Activated CD8-positive, alpha-beta T cell treated with anti-CD3 and anti-CD28 coated beads for 36 hours (primary cell): ENCODE data around the gene FAM229B. TPM values are rescaled to one million over a fixed set of nuclear protein-coding genes. Genes with fewer than 3 reads are reported as not detected.

Experiments
- ATAC-seq: fragments of 200-7000 bp; cut with Tn5 transposase; one replicate; pipeline ENCODE4 v1.10.0; 2021; ENCODE audit warnings: mild to moderate bottlenecking, moderate library complexity
- CTCF ChIA-PET: fragments of 350-600 bp; sonication (Branson Sonifier 250); formaldehyde crosslinking; loops from one replicate; lab custom pipeline; 2021; ENCODE audit warnings: antibody characterized with exemption; lab: Charles Lee
- POLR2A ChIA-PET: fragments of 350-600 bp; sonication (Branson Sonifier 250); formaldehyde crosslinking; loops from one replicate; lab custom pipeline; 2021; ENCODE audit warnings: antibody characterized with exemption; lab: Charles Lee
- DNase-seq: peaks from one replicate; pipeline ENCODE4 v3.0.0-alpha.2; 2020
- H3K27ac Mint-ChIP-seq: one replicate; pipeline ENCODE4 v1.8.0; 2021; ENCODE audit warnings: mild to moderate bottlenecking, mixed read lengths
- H3K27me3 Mint-ChIP-seq: one replicate; pipeline ENCODE4 v1.8.0; 2021; ENCODE audit warnings: mixed read lengths
- H3K36me3 Mint-ChIP-seq: one replicate; pipeline ENCODE4 v1.8.0; 2021; ENCODE audit warnings: low read depth, mixed read lengths
- H3K4me1 Mint-ChIP-seq: one replicate; pipeline ENCODE4 v1.8.0; 2021; ENCODE audit warnings: low read depth, mixed read lengths
- H3K4me3 Mint-ChIP-seq: one replicate; pipeline ENCODE4 v1.8.0; 2021; ENCODE audit warnings: mild to moderate bottlenecking, moderate library complexity, mixed read lengths
- H3K9me3 Mint-ChIP-seq: one replicate; pipeline ENCODE4 v1.8.0; 2021; ENCODE audit warnings: mixed read lengths
- CTCF ChIP-seq: fragments of 200-600 bp; IDR thresholded peaks from one replicate; pipeline ENCODE4 v1.8.0; 2022; ENCODE audit warnings: antibody characterized with exemption, mild to moderate bottlenecking
- intact Hi-C: fragments of 100-400 bp; cut with micrococcal nuclease; formaldehyde crosslinking; loops from one replicate; pipeline ENCODE4 v1.10.0; 2022
- total RNA-seq, 2 experiments: library from RNA; stranded (reverse); gene quantifications; one replicate each; pipeline ENCODE4 v1.2.3, GENCODE V29; 2021

FAM229B gene
- total RNA-seq, 2 experiments from 2014 or later: 7.6 to 10.2 TPM

DNA sequence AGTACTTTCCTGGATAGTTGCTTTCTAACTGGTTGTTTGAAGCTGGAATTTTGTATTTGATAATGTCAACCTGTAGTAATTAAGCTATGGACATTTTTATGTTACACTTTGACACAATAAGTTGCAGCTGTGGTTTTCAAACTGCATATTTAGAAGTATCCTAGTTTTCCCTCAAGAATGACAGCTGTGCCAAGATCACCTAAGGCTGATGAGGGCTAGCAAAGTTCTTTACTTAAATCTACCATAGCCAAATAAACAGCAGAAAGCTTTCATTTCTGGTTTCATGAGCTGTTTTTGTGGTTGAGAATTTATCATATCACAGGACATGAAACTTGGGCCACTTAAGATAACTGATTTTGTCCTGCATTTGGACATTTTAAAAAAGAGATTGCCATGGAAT, 30.6 kb downstream of the FAM229B start:
- no peak for ATAC-seq
- no peaks in the 10 kb centered on the region for H3K9me3 Mint-ChIP-seq
- intact Hi-C loops: loop anchor here (5.0 kb wide), 1 partner anchor 44 kb away; no protein-coding TSS in a partner anchor
- no peaks in the 10 kb centered on the region for H3K36me3 Mint-ChIP-seq
- ChIA-PET POLR2A (interaction anchor here (0.6 kb wide), 1 partner anchor 10 kb away, joined by 3 read pairs; no protein-coding TSS in a partner anchor), CTCF (interaction anchor here (0.9 to 4.1 kb wide), 4 partner anchors 10 to 46 kb away, joined by 3 to 23 read pairs (median 3); partner anchors contain the start of genes FAM229B and TUBE1)
- peaks cover 20% of the 10 kb centered on the region for H3K27me3 Mint-ChIP-seq
- H3K4me1 Mint-ChIP-seq: peaks cover 26% of the 10 kb centered on the region
- H3K27ac Mint-ChIP-seq: peak overlapping the region; percentile 59
- H3K4me3 Mint-ChIP-seq: no peak overlapping the region
- no peak for DNase-seq
- no peak for TF ChIP-seq CTCF

GRCh38 chr6:112122756-112123155, 35.4 kb downstream of the FAM229B start:
- Mint-ChIP-seq H3K36me3 (no peaks in the 10 kb centered on the region), H3K9me3 (no peaks in the 10 kb centered on the region), H3K27me3 (no peaks in the 10 kb centered on the region), H3K27ac (no peak overlapping the region), H3K4me3 (no peak overlapping the region), H3K4me1 (peaks cover 11% of the 10 kb centered on the region)
- no peak for TF ChIP-seq CTCF
- no peak for DNase-seq
- CTCF ChIA-PET: interaction anchor here (1.0 to 1.7 kb wide), 2 partner anchors 16 to 22 kb away, joined by 4 read pairs; no protein-coding TSS in a partner anchor
- POLR2A ChIA-PET: no interaction called here
- intact Hi-C loops: no loop called here
- no peak for ATAC-seq

- no peak overlapping the region for H3K27ac Mint-ChIP-seq
- H3K4me3 Mint-ChIP-seq: no peak overlapping the region
- peaks cover under 1% of the 10 kb centered on the region for H3K4me1 Mint-ChIP-seq
- DNase-seq: no peak
- no peak for ATAC-seq
- no peaks in the 10 kb centered on the region for H3K36me3 Mint-ChIP-seq
- ChIA-PET POLR2A (no interaction called here), CTCF (interaction anchor here (1.0 to 1.7 kb wide), 3 partner anchors 14 to 37 kb away, joined by 4 to 5 read pairs (median 4); partner anchors contain the start of genes FAM229B and TUBE1)
- intact Hi-C loops: no loop called here
- H3K9me3 Mint-ChIP-seq: no peaks in the 10 kb centered on the region
- no peak for TF ChIP-seq CTCF
- H3K27me3 Mint-ChIP-seq: peaks cover 2% of the 10 kb centered on the region
Observed at GRCh38 chr6:112123982-112124381, 36.6 kb downstream of the FAM229B start.

GRCh38 chr6:112128208-112128607, 40.8 kb downstream of the FAM229B start:
- peaks cover 11% of the 10 kb centered on the region for H3K27me3 Mint-ChIP-seq
- H3K27ac Mint-ChIP-seq: no peak overlapping the region
- H3K9me3 Mint-ChIP-seq: no peaks in the 10 kb centered on the region
- ChIA-PET CTCF (interaction anchor here (0.7 to 1.0 kb wide), 4 partner anchors 10 to 36 kb away, joined by 3 to 4 read pairs (median 3); no protein-coding TSS in a partner anchor), POLR2A (no interaction called here)
- no peak for DNase-seq
- no peak for TF ChIP-seq CTCF
- H3K36me3 Mint-ChIP-seq: no peaks in the 10 kb centered on the region
- no peak for ATAC-seq
- intact Hi-C loops: no loop called here
- no peak overlapping the region for H3K4me3 Mint-ChIP-seq
- no peaks in the 10 kb centered on the region for H3K4me1 Mint-ChIP-seq

- Mint-ChIP-seq H3K27me3 (peaks cover 11% of the 10 kb centered on the region), H3K9me3 (no peaks in the 10 kb centered on the region), H3K4me1 (no peaks in the 10 kb centered on the region), H3K4me3 (no peak overlapping the region), H3K36me3 (no peaks in the 10 kb centered on the region), H3K27ac (no peak overlapping the region)
- DNase-seq (no peak), ATAC-seq (no peak)
- POLR2A ChIA-PET: no interaction called here
- intact Hi-C loops: no loop called here
- TF ChIP-seq CTCF: no peak
- CTCF ChIA-PET: interaction anchor here (1.0 kb wide), 1 partner anchor 28 kb away, joined by 3 read pairs; no protein-coding TSS in a partner anchor
Observed at GRCh38 chr6:112130878-112131277, 43.5 kb downstream of the FAM229B start.
